Measurements from ENCODE around the gene CABLES1. TPM values are rescaled to one million over a fixed set of nuclear protein-coding genes. Genes with fewer than 3 reads are reported as not detected.

The CABLES1 gene
- total RNA-seq, 4 donors from 2014 or later, result 6.6 to 28.5 (median 19.5) TPM

DNA sequence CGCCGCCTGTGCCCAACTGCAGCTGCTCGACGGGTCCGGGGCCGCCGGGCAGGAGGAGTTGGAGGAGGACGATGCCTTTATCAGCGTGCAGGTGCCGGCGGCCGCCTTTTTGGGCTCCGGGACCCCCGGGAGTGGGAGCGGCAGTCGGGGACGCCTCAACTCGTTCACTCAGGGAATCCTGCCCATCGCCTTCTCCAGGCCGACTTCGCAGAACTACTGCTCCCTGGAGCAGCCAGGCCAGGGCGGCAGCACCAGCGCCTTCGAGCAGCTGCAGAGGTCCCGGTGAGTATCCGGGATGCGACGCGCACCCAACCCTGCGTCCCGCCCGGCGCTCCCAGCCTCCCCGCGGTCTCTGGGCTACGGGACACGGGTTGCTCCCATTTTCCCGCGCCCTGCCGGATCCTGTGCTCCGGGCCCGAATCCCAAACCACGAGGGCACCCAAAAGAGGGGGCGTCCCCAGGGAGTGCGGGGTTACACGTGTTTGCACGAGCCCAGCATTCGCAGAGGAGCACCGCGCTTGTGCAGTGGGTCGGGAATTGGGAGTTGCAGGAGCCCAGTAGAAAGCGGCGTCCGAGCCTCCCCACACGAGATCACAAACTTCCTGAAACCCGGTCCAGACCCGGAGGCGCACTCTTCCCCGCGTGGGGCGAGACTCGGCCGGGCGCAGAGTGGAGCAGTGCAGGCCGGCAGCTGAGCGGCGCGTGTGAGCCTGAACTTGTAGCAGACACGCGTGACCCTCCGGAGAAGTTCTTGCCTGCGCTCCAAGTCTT, 1.2 kb downstream of the CABLES1 start:
- no peak for TF ChIP-seq POLR2A (IDR thresholded peaks at IDR 0.05)
- TF ChIP-seq, protein P1, sequence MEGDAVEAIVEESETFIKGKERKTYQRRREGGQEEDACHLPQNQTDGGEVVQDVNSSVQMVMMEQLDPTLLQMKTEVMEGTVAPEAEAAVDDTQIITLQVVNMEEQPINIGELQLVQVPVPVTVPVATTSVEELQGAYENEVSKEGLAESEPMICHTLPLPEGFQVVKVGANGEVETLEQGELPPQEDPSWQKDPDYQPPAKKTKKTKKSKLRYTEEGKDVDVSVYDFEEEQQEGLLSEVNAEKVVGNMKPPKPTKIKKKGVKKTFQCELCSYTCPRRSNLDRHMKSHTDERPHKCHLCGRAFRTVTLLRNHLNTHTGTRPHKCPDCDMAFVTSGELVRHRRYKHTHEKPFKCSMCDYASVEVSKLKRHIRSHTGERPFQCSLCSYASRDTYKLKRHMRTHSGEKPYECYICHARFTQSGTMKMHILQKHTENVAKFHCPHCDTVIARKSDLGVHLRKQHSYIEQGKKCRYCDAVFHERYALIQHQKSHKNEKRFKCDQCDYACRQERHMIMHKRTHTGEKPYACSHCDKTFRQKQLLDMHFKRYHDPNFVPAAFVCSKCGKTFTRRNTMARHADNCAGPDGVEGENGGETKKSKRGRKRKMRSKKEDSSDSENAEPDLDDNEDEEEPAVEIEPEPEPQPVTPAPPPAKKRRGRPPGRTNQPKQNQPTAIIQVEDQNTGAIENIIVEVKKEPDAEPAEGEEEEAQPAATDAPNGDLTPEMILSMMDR (IDR thresholded peaks at IDR 0.05), result peak in 1 of 6 experiments; percentile 12
- peak in 2 of 3 donors; percentile 64 to 71 for DNase-seq
- Histone ChIP-seq H3K27me3 (no peaks in the 10 kb centered on the region), H3K4me3 (peak overlapping the region; percentile 42 to 80 (median 59)), H3K9me3 (no peaks in the 10 kb centered on the region), H3K4me1 (peaks cover 0 to 44% (median 16%) of the 10 kb centered on the region in 4 donors), H3K27ac (peak overlapping the region; percentile 26 to 80 (median 48)), H3K36me3 (no peaks in the 10 kb centered on the region)

DNA sequence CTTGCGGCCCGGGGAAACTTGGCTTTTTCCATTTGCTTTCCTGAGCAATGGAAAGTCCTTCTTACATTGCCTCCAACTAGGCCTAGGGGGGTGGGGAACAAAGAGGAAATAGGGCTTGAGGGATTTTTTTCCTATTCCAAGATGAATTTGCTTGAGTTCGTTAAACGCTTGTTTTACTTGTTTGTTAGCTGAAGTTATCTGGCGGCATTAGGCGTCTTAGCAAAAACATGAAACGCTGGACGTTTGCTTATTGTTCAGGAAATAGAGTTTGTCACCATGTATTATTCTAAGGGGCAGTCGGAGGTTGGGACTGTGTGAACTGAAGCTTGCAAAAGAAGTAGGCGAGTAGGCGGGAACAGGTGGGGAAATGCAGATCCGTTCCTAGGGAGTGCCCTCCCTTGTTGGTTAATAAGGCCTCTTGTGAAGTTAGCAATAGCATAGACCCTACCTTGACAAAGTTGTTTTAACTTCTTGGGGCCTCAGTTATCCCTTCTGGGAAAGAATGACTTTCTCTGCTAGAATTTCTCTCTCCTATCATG, 1.9 kb downstream of the CABLES1 start:
- no peaks in the 10 kb centered on the region for H3K9me3 ChIP-seq
- peak overlapping the region in 1 of 4 donors; percentile 40 for H3K27ac ChIP-seq
- DNase-seq, result no peak
- H3K27me3 ChIP-seq, result no peaks in the 10 kb centered on the region
- peaks cover 0 to 50% (median 16%) of the 10 kb centered on the region in 4 donors for H3K4me1 ChIP-seq
- H3K36me3 ChIP-seq, result no peaks in the 10 kb centered on the region
- TF ChIP-seq, protein P1 (IDR thresholded peaks at IDR 0.05), result no peak
- no peak for TF ChIP-seq POLR2A (IDR thresholded peaks at IDR 0.05)
- peak overlapping the region; percentile 42 to 80 (median 59) for H3K4me3 ChIP-seq

DNA sequence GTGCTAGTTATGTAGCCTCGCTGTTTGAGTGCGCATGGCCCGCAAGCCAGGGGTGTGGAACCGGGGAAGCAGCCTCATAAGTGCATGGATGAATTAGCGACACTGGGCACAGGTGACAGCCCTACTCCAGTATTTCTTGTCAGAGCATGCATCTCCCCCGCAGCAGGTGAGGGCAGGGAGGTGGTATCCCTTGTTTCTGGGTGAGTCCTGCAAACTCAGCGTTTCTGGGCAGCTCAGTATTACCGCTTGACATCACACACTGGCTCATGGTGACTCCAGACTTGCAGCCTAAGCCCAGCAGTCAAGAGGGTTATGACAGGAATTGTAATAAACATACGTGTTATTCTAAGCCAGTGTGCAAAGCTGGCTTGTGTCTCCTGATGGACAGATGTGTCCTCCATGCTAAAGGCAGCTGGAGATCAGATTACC, 2.5 kb downstream of the CABLES1 start:
- no peak overlapping the region for H3K27ac ChIP-seq
- peaks cover 0 to 56% (median 16%) of the 10 kb centered on the region in 4 donors for H3K4me1 ChIP-seq
- no peaks in the 10 kb centered on the region for H3K9me3 ChIP-seq
- H3K4me3 ChIP-seq, result peak overlapping the region in 2 of 4 donors; percentile 59 to 80
- no peak for DNase-seq
- no peaks in the 10 kb centered on the region for H3K36me3 ChIP-seq
- no peaks in the 10 kb centered on the region for H3K27me3 ChIP-seq
- TF ChIP-seq, protein P1 (IDR thresholded peaks at IDR 0.05), result no peak
- no peak for TF ChIP-seq POLR2A (IDR thresholded peaks at IDR 0.05)

DNA sequence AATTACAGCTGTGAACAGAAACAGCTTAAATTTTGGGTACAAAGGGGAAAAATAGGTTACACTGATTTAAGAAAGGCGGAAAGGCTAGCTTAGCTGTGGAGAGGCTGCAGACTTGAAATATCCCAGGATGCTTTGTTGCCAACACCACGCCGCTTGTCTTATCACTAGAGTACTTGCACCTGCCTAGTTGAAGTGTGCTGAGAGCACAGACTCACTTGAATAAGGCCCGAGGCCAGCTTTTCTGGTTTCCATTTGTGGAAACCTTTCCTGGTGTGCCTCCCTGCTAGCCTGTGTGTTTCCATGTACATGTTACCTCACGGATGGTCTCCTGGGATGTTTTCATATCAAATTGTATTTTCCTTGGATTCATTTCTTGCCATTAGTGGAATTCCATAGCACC, 3.2 kb downstream of the CABLES1 start:
- Histone ChIP-seq H3K4me3 (no peak overlapping the region), H3K27ac (no peak overlapping the region), H3K4me1 (peaks cover 0 to 61% (median 16%) of the 10 kb centered on the region in 4 donors), H3K36me3 (no peaks in the 10 kb centered on the region), H3K9me3 (no peaks in the 10 kb centered on the region), H3K27me3 (no peaks in the 10 kb centered on the region)
- DNase-seq, result no peak
- TF ChIP-seq, protein P1 (IDR thresholded peaks at IDR 0.05), result no peak
- TF ChIP-seq POLR2A (IDR thresholded peaks at IDR 0.05), result no peak

DNA sequence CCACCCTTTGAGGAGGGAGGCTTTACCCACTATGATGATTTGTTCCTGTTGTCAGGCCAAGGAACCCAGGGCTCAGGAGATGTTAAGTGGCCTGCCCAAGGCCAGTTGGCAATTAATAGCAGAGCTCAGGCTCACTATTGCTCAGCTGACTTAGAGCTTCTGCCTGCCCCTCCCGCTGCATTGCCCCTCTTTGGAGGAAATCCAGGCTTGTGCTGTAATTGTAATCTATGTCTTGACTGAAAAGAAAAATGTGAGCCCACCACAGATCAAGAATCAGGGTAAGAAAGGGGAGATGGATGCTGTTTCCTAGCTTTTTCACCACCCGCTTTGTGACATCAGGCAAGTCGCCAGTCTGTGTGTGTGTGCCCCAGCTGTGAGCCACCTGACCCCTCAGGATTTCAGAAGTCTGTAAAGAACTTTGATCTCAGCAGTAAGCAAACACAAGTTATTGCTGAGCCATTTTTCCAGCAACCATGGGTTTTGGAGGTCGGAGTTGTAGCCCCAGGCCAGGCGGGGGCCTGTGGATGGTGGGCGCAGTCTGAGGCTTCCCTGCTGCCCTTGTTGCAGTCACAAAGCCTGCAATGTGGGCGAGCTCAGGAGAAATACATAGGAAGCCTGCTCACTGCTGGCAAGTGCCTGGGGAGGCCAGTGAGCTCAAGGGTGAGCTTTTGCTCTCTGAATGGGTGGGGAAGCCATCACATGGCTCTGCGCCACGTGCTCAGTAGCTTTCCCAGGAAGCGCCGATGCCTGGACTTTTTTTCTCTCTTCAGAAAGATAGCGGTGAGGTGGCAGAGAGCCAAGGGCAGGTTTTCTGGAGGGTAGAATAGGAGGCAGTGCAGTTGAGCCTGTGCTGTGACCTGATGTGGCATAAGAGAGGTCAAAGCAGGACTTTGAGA, 6.1 kb downstream of the CABLES1 start:
- Histone ChIP-seq H3K36me3 (no peaks in the 10 kb centered on the region), H3K4me3 (no peak overlapping the region), H3K27me3 (no peaks in the 10 kb centered on the region), H3K27ac (peak overlapping the region in 3 of 4 donors; percentile 64 to 88 (median 87)), H3K4me1 (peaks cover 0 to 50% (median 8%) of the 10 kb centered on the region in 4 donors), H3K9me3 (no peaks in the 10 kb centered on the region)
- TF ChIP-seq, protein P1 (IDR thresholded peaks at IDR 0.05), result peak in 1 of 6 experiments; percentile 3
- TF ChIP-seq POLR2A (IDR thresholded peaks at IDR 0.05), result peak in 1 of 2 donors; percentile 45
- peak in 2 of 3 donors; percentile 88 to 89 for DNase-seq

Data from Peyer's patch (tissue), 4 donors.